Esophagus muscularis mucosa (tissue), 3 donors: ENCODE measurements around the gene GRIA4.

Source experiments
- EP300 ChIP-seq: sonication (generic); formaldehyde crosslinking; IDR thresholded peaks from one replicate; pipeline ENCODE4 v1.6.1; 2017; ENCODE audit warnings: antibody characterized with exemption
- TF ChIP-seq, protein P1 (sequence below), 3 experiments: fragments of 200-600 bp in 2 of 3; fragments of 450-650 bp in 1 of 3; sonication (generic) in 2 of 3; IDR thresholded peaks; one replicate each; pipeline ENCODE4 v1.5.1; 2017 to 2019; ENCODE audit warnings: antibody characterized with exemption in 3 of 3, mild to moderate bottlenecking in 2 of 3, moderate library complexity in 1 of 3

DNA sequence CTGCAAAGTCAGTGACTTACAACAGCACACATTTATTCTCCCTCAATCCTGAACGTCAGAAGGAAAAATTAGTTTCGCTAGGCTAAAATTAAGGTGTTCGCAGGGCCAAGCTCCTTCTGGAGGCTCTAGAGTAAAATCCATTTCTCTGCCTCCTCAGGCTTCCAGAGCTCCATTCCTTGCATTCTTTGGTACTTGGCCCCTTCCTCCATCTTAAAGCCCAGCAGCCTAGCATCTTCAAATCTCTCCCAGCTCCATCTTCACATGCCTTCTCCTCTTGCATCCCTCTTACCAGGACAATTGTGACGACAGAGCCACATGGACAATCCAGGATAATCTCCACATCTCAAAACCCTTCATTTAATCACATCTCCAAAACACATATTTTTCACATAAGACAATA is 165.0 kb downstream of the GRIA4 start:
- TF ChIP-seq, protein P1, sequence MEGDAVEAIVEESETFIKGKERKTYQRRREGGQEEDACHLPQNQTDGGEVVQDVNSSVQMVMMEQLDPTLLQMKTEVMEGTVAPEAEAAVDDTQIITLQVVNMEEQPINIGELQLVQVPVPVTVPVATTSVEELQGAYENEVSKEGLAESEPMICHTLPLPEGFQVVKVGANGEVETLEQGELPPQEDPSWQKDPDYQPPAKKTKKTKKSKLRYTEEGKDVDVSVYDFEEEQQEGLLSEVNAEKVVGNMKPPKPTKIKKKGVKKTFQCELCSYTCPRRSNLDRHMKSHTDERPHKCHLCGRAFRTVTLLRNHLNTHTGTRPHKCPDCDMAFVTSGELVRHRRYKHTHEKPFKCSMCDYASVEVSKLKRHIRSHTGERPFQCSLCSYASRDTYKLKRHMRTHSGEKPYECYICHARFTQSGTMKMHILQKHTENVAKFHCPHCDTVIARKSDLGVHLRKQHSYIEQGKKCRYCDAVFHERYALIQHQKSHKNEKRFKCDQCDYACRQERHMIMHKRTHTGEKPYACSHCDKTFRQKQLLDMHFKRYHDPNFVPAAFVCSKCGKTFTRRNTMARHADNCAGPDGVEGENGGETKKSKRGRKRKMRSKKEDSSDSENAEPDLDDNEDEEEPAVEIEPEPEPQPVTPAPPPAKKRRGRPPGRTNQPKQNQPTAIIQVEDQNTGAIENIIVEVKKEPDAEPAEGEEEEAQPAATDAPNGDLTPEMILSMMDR (IDR thresholded peaks at IDR 0.05), result no peak
- no peak for TF ChIP-seq EP300
